ENCODE data around the gene NAT16. TPM values are rescaled to one million over a fixed set of nuclear protein-coding genes. Genes with fewer than 3 reads are reported as not detected.
"Not testable (repeated sequence)": the region's sequence is repeated elsewhere in the genome, so short reads cannot be mapped to it uniquely, and the experiment has no call there.

NAT16 gene
- total RNA-seq, 1 donor from 2014 or later, result not detected

GRCh38 chr7:101140746-101141382, 39.2 kb downstream of the NAT16 start:
- H3K36me3 ChIP-seq (ENCODE audit: control insufficient read depth in 3 of 3, insufficient read depth in 3 of 3, low read length in 3 of 3), result no peaks in the 10 kb centered on the region
- H3K9me3 ChIP-seq (ENCODE audit: control insufficient read depth in 3 of 3, low read length in 3 of 3), result no peaks in the 10 kb centered on the region
- no peak overlapping the region for H3K27ac ChIP-seq (ENCODE audit: low read depth, low read length)
- H3K9ac ChIP-seq (ENCODE audit: low read depth in 1 of 3, low read length in 3 of 3), result no peak overlapping the region
- peaks cover 0 to 2% (median 1%) of the 10 kb centered on the region in 3 donors for H3K27me3 ChIP-seq (ENCODE audit: control insufficient read depth in 3 of 3, insufficient read depth in 3 of 3, low read length in 3 of 3)
- no peak overlapping the region for H3K4me3 ChIP-seq (ENCODE audit: low read length in 3 of 3)
- H3K4me1 ChIP-seq (ENCODE audit: control insufficient read depth in 3 of 3, insufficient read depth in 3 of 3, low read length in 3 of 3), result peaks cover 7 to 12% (median 11%) of the 10 kb centered on the region in 3 donors

GRCh38 chr7:101140339-101140699, 39.8 kb downstream of the NAT16 start:
- Histone ChIP-seq H3K27me3 (ENCODE audit: control insufficient read depth in 3 of 3, insufficient read depth in 3 of 3, low read length in 3 of 3) (no peaks in the 10 kb centered on the region), H3K4me1 (ENCODE audit: control insufficient read depth in 3 of 3, insufficient read depth in 3 of 3, low read length in 3 of 3) (peaks cover 7 to 12% (median 11%) of the 10 kb centered on the region in 3 donors), H3K4me3 (ENCODE audit: low read length in 3 of 3) (no peak overlapping the region), H3K9ac (ENCODE audit: low read depth in 1 of 3, low read length in 3 of 3) (no peak overlapping the region), H3K36me3 (ENCODE audit: control insufficient read depth in 3 of 3, insufficient read depth in 3 of 3, low read length in 3 of 3) (peaks cover 0 to 2% (median 0%) of the 10 kb centered on the region in 3 donors), H3K27ac (ENCODE audit: low read depth, low read length) (no peak overlapping the region), H3K9me3 (ENCODE audit: control insufficient read depth in 3 of 3, low read length in 3 of 3) (no peaks in the 10 kb centered on the region)

- H3K9ac ChIP-seq (ENCODE audit: low read depth in 1 of 3, low read length in 3 of 3), result peak overlapping the region in 1 of 3 donors; percentile 3
- H3K9me3 ChIP-seq (ENCODE audit: control insufficient read depth in 3 of 3, low read length in 3 of 3), result no peaks in the 10 kb centered on the region
- H3K4me1 ChIP-seq (ENCODE audit: control insufficient read depth in 3 of 3, insufficient read depth in 3 of 3, low read length in 3 of 3), result peaks cover 7 to 11% (median 8%) of the 10 kb centered on the region in 3 donors
- H3K4me3 ChIP-seq (ENCODE audit: low read length in 3 of 3), result peak overlapping the region in 2 of 3 donors; percentile 28 to 30
- no peaks in the 10 kb centered on the region for H3K27me3 ChIP-seq (ENCODE audit: control insufficient read depth in 3 of 3, insufficient read depth in 3 of 3, low read length in 3 of 3)
- peak overlapping the region; percentile 66 for H3K27ac ChIP-seq (ENCODE audit: low read depth, low read length)
- H3K36me3 ChIP-seq (ENCODE audit: control insufficient read depth in 3 of 3, insufficient read depth in 3 of 3, low read length in 3 of 3), result peaks cover 0 to 2% (median 0%) of the 10 kb centered on the region in 3 donors
These were observed 41.8 kb downstream of the NAT16 start for GRCh38 chr7:101138213-101138870.

- peaks cover 7 to 11% (median 8%) of the 10 kb centered on the region in 3 donors for H3K4me1 ChIP-seq (ENCODE audit: control insufficient read depth in 3 of 3, insufficient read depth in 3 of 3, low read length in 3 of 3)
- H3K36me3 ChIP-seq (ENCODE audit: control insufficient read depth in 3 of 3, insufficient read depth in 3 of 3, low read length in 3 of 3), result peaks cover 0 to 2% (median 0%) of the 10 kb centered on the region in 3 donors
- H3K9me3 ChIP-seq (ENCODE audit: control insufficient read depth in 3 of 3, low read length in 3 of 3), result no peaks in the 10 kb centered on the region
- peak overlapping the region in 1 of 3 donors; percentile 3 for H3K9ac ChIP-seq (ENCODE audit: low read depth in 1 of 3, low read length in 3 of 3)
- H3K4me3 ChIP-seq (ENCODE audit: low read length in 3 of 3), result peak overlapping the region in 1 of 3 donors; percentile 9
- H3K27me3 ChIP-seq (ENCODE audit: control insufficient read depth in 3 of 3, insufficient read depth in 3 of 3, low read length in 3 of 3), result no peaks in the 10 kb centered on the region
- peak overlapping the region; percentile 66 for H3K27ac ChIP-seq (ENCODE audit: low read depth, low read length)
These were observed 42.4 kb downstream of the NAT16 start for GRCh38 chr7:101137651-101138212.

GRCh38 chr7:101134399-101134980, 45.6 kb downstream of the NAT16 start:
- Histone ChIP-seq H3K4me1 (ENCODE audit: control insufficient read depth in 3 of 3, insufficient read depth in 3 of 3, low read length in 3 of 3) (peaks cover 7 to 11% (median 8%) of the 10 kb centered on the region in 3 donors), H3K27ac (ENCODE audit: low read depth, low read length) (no peak overlapping the region), H3K9ac (ENCODE audit: low read depth in 1 of 3, low read length in 3 of 3) (no peak overlapping the region), H3K27me3 (ENCODE audit: control insufficient read depth in 3 of 3, insufficient read depth in 3 of 3, low read length in 3 of 3) (no peaks in the 10 kb centered on the region), H3K4me3 (ENCODE audit: low read length in 3 of 3) (no peak overlapping the region), H3K36me3 (ENCODE audit: control insufficient read depth in 3 of 3, insufficient read depth in 3 of 3, low read length in 3 of 3) (peaks cover 0 to 2% (median 0%) of the 10 kb centered on the region in 3 donors), H3K9me3 (ENCODE audit: control insufficient read depth in 3 of 3, low read length in 3 of 3) (no peaks in the 10 kb centered on the region)

GRCh38 chr7:101133621-101134398, 46.3 kb downstream of the NAT16 start:
- Histone ChIP-seq H3K27me3 (ENCODE audit: control insufficient read depth in 3 of 3, insufficient read depth in 3 of 3, low read length in 3 of 3) (no peaks in the 10 kb centered on the region), H3K27ac (ENCODE audit: low read depth, low read length) (no peak overlapping the region), H3K4me3 (ENCODE audit: low read length in 3 of 3) (no peak overlapping the region), H3K9ac (ENCODE audit: low read depth in 1 of 3, low read length in 3 of 3) (no peak overlapping the region), H3K36me3 (ENCODE audit: control insufficient read depth in 3 of 3, insufficient read depth in 3 of 3, low read length in 3 of 3) (peaks cover 0 to 2% (median 0%) of the 10 kb centered on the region in 3 donors), H3K4me1 (ENCODE audit: control insufficient read depth in 3 of 3, insufficient read depth in 3 of 3, low read length in 3 of 3) (peaks cover 7 to 11% (median 8%) of the 10 kb centered on the region in 3 donors), H3K9me3 (ENCODE audit: control insufficient read depth in 3 of 3, low read length in 3 of 3) (no peaks in the 10 kb centered on the region)

- not testable (repeated sequence) for H3K9me3 ChIP-seq (ENCODE audit: control insufficient read depth in 3 of 3, low read length in 3 of 3); H3K9ac ChIP-seq (ENCODE audit: low read depth in 1 of 3, low read length in 3 of 3); H3K27me3 ChIP-seq (ENCODE audit: control insufficient read depth in 3 of 3, insufficient read depth in 3 of 3, low read length in 3 of 3); H3K4me3 ChIP-seq (ENCODE audit: low read length in 3 of 3); H3K27ac ChIP-seq (ENCODE audit: low read depth, low read length); H3K4me1 ChIP-seq (ENCODE audit: control insufficient read depth in 3 of 3, insufficient read depth in 3 of 3, low read length in 3 of 3); H3K36me3 ChIP-seq (ENCODE audit: control insufficient read depth in 3 of 3, insufficient read depth in 3 of 3, low read length in 3 of 3)
These were observed 47.2 kb downstream of the NAT16 start for GRCh38 chr7:101132626-101133600.

- Histone ChIP-seq H3K9ac (ENCODE audit: low read depth in 1 of 3, low read length in 3 of 3) (no peak overlapping the region), H3K9me3 (ENCODE audit: control insufficient read depth in 3 of 3, low read length in 3 of 3) (no peaks in the 10 kb centered on the region), H3K27ac (ENCODE audit: low read depth, low read length) (no peak overlapping the region), H3K4me1 (ENCODE audit: control insufficient read depth in 3 of 3, insufficient read depth in 3 of 3, low read length in 3 of 3) (peaks cover 19 to 27% (median 23%) of the 10 kb centered on the region in 3 donors), H3K4me3 (ENCODE audit: low read length in 3 of 3) (no peak overlapping the region), H3K36me3 (ENCODE audit: control insufficient read depth in 3 of 3, insufficient read depth in 3 of 3, low read length in 3 of 3) (no peaks in the 10 kb centered on the region), H3K27me3 (ENCODE audit: control insufficient read depth in 3 of 3, insufficient read depth in 3 of 3, low read length in 3 of 3) (peaks cover 0 to 22% (median 8%) of the 10 kb centered on the region in 3 donors)
These were observed 50.4 kb downstream of the NAT16 start for GRCh38 chr7:101129603-101130117.

Measured in skeletal muscle tissue (tissue), 4 donors.